Fibroblast of villous mesenchyme (primary cell): ENCODE data around the gene CNNM2. TPM values are rescaled to one million over a fixed set of nuclear protein-coding genes. Genes with fewer than 3 reads are reported as not detected.
A peak's percentile ranks its signal among the peaks of the same experiment; 100 is the strongest.

Source experiments
- DNase-seq: peaks from one replicate; pipeline ENCODE4 v3.0.0-alpha.2; 2010; ENCODE audit warnings: low read depth
- H3K4me3 ChIP-seq: 2 replicates; pipeline ENCODE4 v1.5.1; 2011; ENCODE audit warnings: low read depth, mild to moderate bottlenecking, low read length
- CTCF ChIP-seq: IDR thresholded peaks from 2 replicates; pipeline ENCODE4 v1.5.1; 2012; ENCODE audit warnings: low read depth, mild to moderate bottlenecking, low read length; ENCODE audit not compliant: insufficient read depth
- total RNA-seq: library from RNA; depleted of rRNA; stranded (reverse); fragments of >200 nt; gene quantifications from 2 replicates; pipeline ENCODE4 v1.2.3, GENCODE V29; 2012

CNNM2 gene
- total RNA-seq, 1 donor, result 4.7 TPM

- TF ChIP-seq CTCF, result no peak
- no peak for DNase-seq
- H3K4me3 ChIP-seq, result no peak overlapping the region
Observed at GRCh38 chr10:103025696-103026095, 107.6 kb downstream of the CNNM2 start.

- no peak for TF ChIP-seq CTCF
- no peak overlapping the region for H3K4me3 ChIP-seq
- DNase-seq, result no peak
Observed at GRCh38 chr10:103038570-103038969, 120.5 kb downstream of the CNNM2 start.

- TF ChIP-seq CTCF, result no peak
- H3K4me3 ChIP-seq, result no peak overlapping the region
- peak; percentile 44 for DNase-seq
Observed at GRCh38 chr10:103040418-103040817, 122.3 kb downstream of the CNNM2 start.

- TF ChIP-seq CTCF, result no peak
- DNase-seq, result no peak
- H3K4me3 ChIP-seq, result no peak overlapping the region
Observed at GRCh38 chr10:103041391-103041790, 123.3 kb downstream of the CNNM2 start.

- no peak for TF ChIP-seq CTCF
Observed at GRCh38 chr10:103042129-103042528, 124.0 kb downstream of the CNNM2 start.

GRCh38 chr10:103042908-103043307 lies 124.8 kb downstream of the CNNM2 start:
- TF ChIP-seq CTCF, result no peak
- no peak for DNase-seq
- no peak overlapping the region for H3K4me3 ChIP-seq

More at GRCh38 chr10:103042129-103042528, 124.0 kb downstream of the CNNM2 start:
- no peak for DNase-seq
- no peak overlapping the region for H3K4me3 ChIP-seq

- DNase-seq, result peak; percentile 85
- no peak overlapping the region for H3K4me3 ChIP-seq
- TF ChIP-seq CTCF, result no peak
Observed at GRCh38 chr10:103044942-103045489, 126.9 kb downstream of the CNNM2 start.
